Measurements from ENCODE around the gene JAZF1. TPM values are rescaled to one million over a fixed set of nuclear protein-coding genes. Genes with fewer than 3 reads are reported as not detected.

JAZF1 gene
- total RNA-seq, 1 donor from 2014 or later = 42.5 TPM

DNA sequence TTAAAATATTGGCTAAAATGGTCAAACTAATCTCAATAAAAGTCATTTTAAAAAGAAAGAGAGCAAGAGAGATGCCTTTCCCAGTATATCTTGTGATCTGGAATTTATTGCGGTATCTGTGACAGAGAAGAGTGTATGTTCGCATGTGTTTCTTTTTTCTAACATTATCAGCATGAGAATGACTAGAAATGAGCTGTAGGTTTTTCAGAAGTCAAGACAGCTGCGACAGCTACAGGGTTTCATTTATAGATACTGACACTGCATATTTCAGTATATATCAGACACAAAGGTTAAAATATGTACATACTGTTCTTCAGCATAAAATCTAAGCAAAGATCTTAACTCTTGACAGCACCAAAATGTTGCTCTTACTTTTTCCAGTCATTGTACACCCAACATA is 215.8 kb downstream of the JAZF1 start:
- intact Hi-C loops (cut with DNase I) = no loop called here
- no peak for DNase-seq (ENCODE audit: low spot score)

GRCh38 chr7:27963056-27963455 is 217.5 kb downstream of the JAZF1 start:
- no peak for DNase-seq (ENCODE audit: low spot score)
- intact Hi-C loops (cut with DNase I) = no loop called here

DNA sequence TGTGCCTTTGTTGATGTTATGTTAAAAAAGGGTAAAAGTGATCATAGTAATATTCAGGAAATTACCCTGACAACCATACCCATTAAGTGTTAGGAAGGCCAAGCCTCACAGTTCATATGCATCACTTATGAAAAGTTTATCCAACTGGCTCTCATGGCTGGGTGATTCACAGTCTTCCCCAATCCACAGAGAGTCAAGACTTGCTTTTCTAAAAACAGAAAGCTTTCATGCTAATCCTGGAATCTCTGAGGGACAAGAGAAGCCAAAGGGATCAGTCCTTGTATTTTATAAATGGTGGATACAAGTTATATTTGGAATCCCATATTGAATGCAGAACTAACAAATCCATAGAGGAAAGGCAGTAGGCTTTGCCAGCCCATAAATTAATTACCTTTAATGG is 218.3 kb downstream of the JAZF1 start:
- intact Hi-C loops (cut with DNase I) = no loop called here
- DNase-seq (ENCODE audit: low spot score) = no peak

GRCh38 chr7:27961255-27961654 is 219.3 kb downstream of the JAZF1 start:
- intact Hi-C loops (cut with DNase I) = no loop called here

GRCh38 chr7:27960415-27960814 is 220.2 kb downstream of the JAZF1 start:
- no peak for DNase-seq (ENCODE audit: low spot score)
- intact Hi-C loops (cut with DNase I) = no loop called here

More at GRCh38 chr7:27961255-27961654, 219.3 kb downstream of the JAZF1 start:
- DNase-seq (ENCODE audit: low spot score) = no peak

DNA sequence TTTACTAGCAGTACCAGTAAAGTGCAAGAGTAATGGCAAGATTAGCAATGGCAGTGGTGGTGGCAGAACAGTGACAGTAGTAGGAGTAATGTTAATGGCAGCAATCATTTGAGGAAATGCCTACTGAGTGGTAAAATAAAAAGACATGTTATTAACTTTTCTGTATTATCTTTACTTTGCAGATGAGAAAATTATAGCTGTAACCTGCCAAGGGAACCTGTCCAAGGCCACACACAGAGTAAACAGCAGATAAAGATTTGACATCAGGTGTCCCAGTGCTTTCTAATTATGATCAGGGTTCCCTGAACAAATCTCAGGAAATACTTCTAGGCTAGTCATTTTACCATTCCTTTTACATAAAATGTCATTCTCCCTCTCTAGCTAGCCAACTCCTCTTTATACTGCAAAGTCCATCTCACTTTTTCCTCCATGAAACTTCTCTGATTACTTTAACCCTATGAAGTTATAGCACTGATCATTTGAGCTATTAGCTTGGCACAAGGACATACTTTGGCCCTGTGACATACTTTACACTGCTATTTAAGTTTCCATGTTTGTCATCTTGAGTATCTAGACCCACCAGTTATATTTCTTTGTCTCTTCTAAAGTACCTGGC is 221.6 kb downstream of the JAZF1 start:
- DNase-seq (ENCODE audit: low spot score) = no peak
- intact Hi-C loops (cut with DNase I) = no loop called here

- DNase-seq (ENCODE audit: low spot score) = no peak
- intact Hi-C loops (cut with DNase I) = no loop called here
Observed at GRCh38 chr7:27955596-27955995, 225.0 kb downstream of the JAZF1 start.

DNA sequence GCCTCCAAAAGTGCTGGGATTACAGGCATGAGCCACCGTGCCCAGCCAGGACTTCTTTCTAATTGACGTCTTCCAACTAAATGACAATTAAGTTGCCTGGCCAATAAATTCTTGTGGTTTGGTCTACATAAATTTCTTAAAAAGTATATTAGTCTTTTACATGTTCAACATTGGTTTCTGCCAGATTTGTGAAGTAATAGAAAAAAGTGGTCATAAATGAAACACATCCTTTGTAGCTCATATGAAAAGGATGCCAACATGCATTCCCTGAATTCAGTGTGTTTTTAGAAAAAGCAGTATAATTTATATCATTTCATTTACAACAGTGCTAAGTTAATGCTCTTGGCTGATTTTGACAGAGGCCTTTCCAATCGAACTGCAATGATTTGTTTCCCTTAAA is 225.6 kb downstream of the JAZF1 start:
- intact Hi-C loops (cut with DNase I) = no loop called here
- DNase-seq (ENCODE audit: low spot score) = no peak

- no peak for DNase-seq (ENCODE audit: low spot score)
- intact Hi-C loops (cut with DNase I) = loop anchor here (5.0 kb wide), 1 partner anchor 54 kb away; no protein-coding TSS in a partner anchor
Observed at GRCh38 chr7:27953777-27954176, 226.8 kb downstream of the JAZF1 start.

- intact Hi-C loops (cut with DNase I) = loop anchor here (5.0 kb wide), 1 partner anchor 54 kb away; no protein-coding TSS in a partner anchor
- DNase-seq (ENCODE audit: low spot score) = no peak
Observed at GRCh38 chr7:27953361-27953760, 227.2 kb downstream of the JAZF1 start.

DNA sequence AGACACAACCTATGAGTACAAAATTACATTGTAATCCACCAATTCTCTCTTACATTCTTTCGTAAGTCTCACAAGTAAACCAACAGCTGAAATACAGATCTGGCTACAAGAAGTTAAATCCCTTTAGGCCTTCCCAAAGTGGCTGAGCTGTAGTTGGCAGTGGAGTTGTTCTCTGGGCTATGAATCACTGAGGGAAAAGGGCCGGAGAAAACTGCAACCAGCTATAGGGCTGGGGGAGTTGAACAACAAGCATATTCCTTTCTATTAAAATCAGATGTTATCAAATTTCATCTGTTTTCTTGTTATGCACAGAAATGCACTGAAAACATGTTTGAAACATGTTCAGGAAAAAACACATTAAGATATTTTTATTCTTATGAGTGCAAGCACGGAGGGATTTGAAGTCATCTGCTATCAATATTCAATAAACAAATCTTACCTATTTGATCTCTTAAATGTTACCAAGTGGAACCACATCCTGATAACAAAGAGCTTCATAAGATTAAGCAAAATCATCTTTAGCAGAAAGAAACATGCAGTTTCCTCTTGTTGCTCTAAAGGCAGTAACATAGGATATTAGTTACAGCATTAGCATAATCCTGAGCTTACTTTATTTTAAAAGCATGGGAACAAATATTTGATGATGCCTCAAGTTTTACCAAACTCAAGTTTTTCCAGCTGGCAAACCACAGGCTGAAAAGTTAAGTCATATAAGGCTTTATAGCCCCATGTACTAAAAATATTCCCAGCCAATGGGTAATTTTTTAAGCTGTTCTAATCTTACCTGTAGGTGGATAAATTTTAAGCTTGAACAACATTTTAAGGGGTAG is 227.9 kb downstream of the JAZF1 start:
- intact Hi-C loops (cut with DNase I) = loop anchor here (5.0 kb wide), 1 partner anchor 55 kb away; no protein-coding TSS in a partner anchor
- no peak for DNase-seq (ENCODE audit: low spot score)

DNA sequence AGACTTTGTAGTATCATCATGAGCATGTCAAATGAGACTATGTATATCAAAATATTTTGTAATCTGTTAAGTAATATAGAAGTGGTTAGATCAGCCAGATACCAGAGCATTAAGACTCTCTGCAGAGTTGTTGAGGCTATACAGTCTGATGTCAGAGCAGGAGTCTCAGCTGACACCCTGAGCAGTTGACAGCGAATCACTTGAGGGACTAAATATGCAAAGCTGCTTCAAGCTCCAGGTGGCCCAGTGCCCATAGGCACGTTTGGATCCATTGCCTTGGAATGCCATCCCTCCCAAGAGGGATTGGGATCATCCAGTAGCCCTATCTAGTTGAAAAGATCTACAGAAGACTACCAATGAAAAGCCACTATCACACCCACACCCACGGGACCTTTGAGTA is 230.5 kb downstream of the JAZF1 start:
- intact Hi-C loops (cut with DNase I) = loop anchor here (5.0 kb wide), 1 partner anchor 57 kb away; no protein-coding TSS in a partner anchor
- DNase-seq (ENCODE audit: low spot score) = peak; percentile 83

DNA sequence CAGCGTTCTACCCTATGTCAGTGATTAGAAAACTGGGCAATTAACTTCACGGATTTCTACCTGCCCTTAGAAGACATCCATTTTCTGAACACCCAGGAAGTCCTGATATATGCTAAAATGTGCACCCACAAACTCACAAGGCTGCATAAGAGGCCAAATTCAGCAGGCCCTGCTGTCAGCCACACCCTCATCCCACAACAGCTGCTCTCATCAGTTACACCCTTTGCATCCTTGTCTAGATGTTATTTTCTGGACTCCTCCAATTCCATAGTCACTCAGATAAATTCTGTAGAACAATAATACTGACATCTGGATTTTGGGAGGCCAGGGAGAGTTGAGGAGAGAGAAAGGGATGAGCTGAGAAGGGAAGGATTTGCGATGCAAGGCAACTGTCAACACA is 231.7 kb downstream of the JAZF1 start:
- intact Hi-C loops (cut with DNase I) = no loop called here
- no peak for DNase-seq (ENCODE audit: low spot score)

DNA sequence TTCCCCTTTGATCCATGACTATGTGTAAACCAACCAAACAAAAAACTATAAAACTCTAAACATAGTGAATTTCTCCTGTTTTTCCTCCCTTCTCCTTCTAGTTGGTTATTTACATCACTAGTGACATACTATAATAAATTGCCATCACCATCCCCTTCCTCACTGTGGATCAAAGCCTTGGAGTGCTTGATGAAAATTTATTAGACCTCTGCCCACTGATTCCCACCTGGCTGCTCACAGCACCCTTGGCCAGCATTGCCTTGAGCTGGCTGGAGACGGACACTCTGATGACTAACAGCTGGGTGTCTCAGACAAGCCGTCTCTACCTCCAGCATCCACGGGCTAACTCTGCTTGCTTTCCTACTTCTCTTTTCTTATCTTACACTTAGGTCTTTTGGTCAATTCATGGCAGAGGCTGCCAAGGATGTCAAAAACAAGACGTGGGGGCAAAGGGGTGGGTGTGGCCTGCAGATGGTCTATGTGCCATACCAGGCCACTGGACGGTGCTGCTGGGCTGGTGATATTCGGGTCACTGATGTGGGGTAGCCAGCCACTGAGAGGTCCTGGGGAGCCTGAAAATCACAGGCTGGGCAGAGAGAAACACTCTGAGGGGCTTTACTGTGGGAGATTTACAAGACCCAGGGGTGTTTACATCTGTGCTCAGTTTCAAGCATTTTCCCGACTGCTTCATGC is 232.9 kb downstream of the JAZF1 start:
- intact Hi-C loops (cut with DNase I) = no loop called here
- no peak for DNase-seq (ENCODE audit: low spot score)

GRCh38 chr7:27946351-27946750 is 234.2 kb downstream of the JAZF1 start:
- intact Hi-C loops (cut with DNase I) = no loop called here
- DNase-seq (ENCODE audit: low spot score) = no peak

- intact Hi-C loops (cut with DNase I) = no loop called here
- no peak for DNase-seq (ENCODE audit: low spot score)
Observed at GRCh38 chr7:27945058-27945795, 235.4 kb downstream of the JAZF1 start.

DNA sequence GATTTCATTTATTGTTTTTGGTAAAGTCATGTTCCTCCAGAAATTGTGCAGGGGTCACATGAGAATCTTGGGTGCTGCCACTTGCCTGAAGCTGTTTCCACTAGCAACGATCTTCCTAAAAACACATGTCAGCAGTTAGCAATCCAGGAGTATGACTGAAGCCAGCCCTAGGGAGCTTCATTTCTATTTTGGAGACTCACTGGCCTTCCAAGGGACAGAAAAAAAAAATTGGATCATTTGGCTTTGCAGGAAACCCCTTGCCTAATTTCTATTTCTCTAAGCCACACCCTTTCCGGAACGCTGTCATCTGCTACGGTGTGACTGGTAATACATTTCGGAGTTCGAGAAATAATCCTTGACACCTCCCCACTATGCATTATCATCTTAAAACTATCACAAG is 236.0 kb downstream of the JAZF1 start:
- intact Hi-C loops (cut with DNase I) = no loop called here
- no peak for DNase-seq (ENCODE audit: low spot score)

- DNase-seq (ENCODE audit: low spot score) = no peak
- intact Hi-C loops (cut with DNase I) = no loop called here
Observed at GRCh38 chr7:27943241-27943640, 237.4 kb downstream of the JAZF1 start.

- DNase-seq (ENCODE audit: low spot score) = no peak
- intact Hi-C loops (cut with DNase I) = no loop called here
Observed at GRCh38 chr7:27942711-27943110, 237.9 kb downstream of the JAZF1 start.

- intact Hi-C loops (cut with DNase I) = no loop called here
- no peak for DNase-seq (ENCODE audit: low spot score)
Observed at GRCh38 chr7:27941522-27941921, 239.1 kb downstream of the JAZF1 start.
